ENCODE measurements around the gene AP3B1. TPM values are rescaled to one million over a fixed set of nuclear protein-coding genes. Genes with fewer than 3 reads are reported as not detected.

AP3B1 gene
- polyA plus RNA-seq, 1 of the 3 experiments (the other 2 are of a cell fraction), result 18.0 TPM

DNA sequence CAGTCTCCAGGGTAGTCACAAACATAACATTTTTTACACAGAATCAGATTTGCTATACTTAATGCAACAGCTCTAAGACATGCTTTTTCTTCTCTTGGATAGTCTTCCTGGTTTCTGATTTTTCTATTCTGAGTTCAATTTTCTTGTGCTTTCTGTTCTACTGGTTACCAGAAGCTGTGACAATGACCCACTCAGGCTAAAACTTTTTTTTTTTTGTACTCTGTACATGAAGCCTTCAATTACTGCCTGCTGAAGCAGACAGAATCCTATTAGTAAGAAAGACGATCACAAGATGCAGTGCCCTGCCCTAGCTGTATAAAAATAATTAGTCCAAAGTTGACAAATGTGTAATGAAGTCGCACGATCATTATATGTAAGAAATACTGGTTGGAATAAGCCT lies 287.3 kb downstream of the AP3B1 start:
- CTCF ChIA-PET, result interaction anchor here (0.7 to 1.5 kb wide), 8 partner anchors 8 to 447 kb away, joined by 3 to 6 read pairs (median 4); no protein-coding TSS in a partner anchor
- Histone ChIP-seq H3K4me1 (ENCODE audit: control insufficient read depth in 1 of 2, insufficient read depth in 2 of 2, low read depth in 1 of 2, low read length in 1 of 2) (peaks cover 0 to 5% of the 10 kb centered on the region in 2 experiments; a peak in 2 of 4 replicates), H3K4me3 (ENCODE audit: low read depth in 2 of 2, low read length in 1 of 2) (no peak overlapping the region), H3K36me3 (replicated peaks in 1 of 2; ENCODE audit: control insufficient read depth in 1 of 2, insufficient read depth in 2 of 2, low read length in 1 of 2) (peaks cover 0 to 15% of the 10 kb centered on the region in 2 experiments), H3K9me2 (no peaks in the 10 kb centered on the region), H4K20me1 (ENCODE audit: insufficient read depth) (no peaks in the 10 kb centered on the region), H3K9ac (no peak overlapping the region), H3K27ac (ENCODE audit: low read depth in 2 of 2, low read length in 1 of 2) (no peak overlapping the region), H2AFZ (ENCODE audit: low read depth) (no peak overlapping the region), H3K4me2 (no peak overlapping the region), H3K79me2 (ENCODE audit: insufficient read depth) (no peaks in the 10 kb centered on the region), H3K27me3 (ENCODE audit: insufficient read depth) (no peaks in the 10 kb centered on the region), H3K9me3 (no peaks in the 10 kb centered on the region), H3F3A (replicated peaks; ENCODE audit: insufficient read depth) (peaks cover 5% of the 10 kb centered on the region)
- 97% methylated on average over 3 of the region's 3 CpGs for WGBS (ENCODE audit: low lambda C conversion rate)
- POLR2A ChIA-PET, result interaction anchor here (0.6 kb wide), 1 partner anchor 80 kb away, joined by 4 read pairs; no protein-coding TSS in a partner anchor
- TF ChIP-seq FOXJ3 (CRISPR knock-in tag; IDR thresholded peaks at IDR 0.05) (no peak), SMC3 (IDR thresholded peaks at IDR 0.05; ENCODE audit: low read depth, low read length) (no peak), EP300 (IDR thresholded peaks at IDR 0.05; ENCODE audit: borderline replicate concordance in 1 of 2, low read depth in 1 of 2, low read length in 1 of 2) (no peak), EZH2phosphoT487 (IDR thresholded peaks at IDR 0.05; ENCODE audit: borderline replicate concordance, low read depth) (no peak), NRF1 (IDR thresholded peaks at IDR 0.05; ENCODE audit: low read depth, low read length) (no peak), JUND (IDR thresholded peaks at IDR 0.05) (no peak), CHD2 (IDR thresholded peaks at IDR 0.05; ENCODE audit: low read length, partially characterized antibody) (no peak), ELF1 (IDR thresholded peaks at IDR 0.05) (no peak), TAF1 (IDR thresholded peaks at IDR 0.05; ENCODE audit: borderline replicate concordance, low read depth, low read length) (no peak), NFIC (IDR thresholded peaks at IDR 0.05; ENCODE audit: borderline replicate concordance) (no peak)
- TF ChIP-seq, protein P1, sequence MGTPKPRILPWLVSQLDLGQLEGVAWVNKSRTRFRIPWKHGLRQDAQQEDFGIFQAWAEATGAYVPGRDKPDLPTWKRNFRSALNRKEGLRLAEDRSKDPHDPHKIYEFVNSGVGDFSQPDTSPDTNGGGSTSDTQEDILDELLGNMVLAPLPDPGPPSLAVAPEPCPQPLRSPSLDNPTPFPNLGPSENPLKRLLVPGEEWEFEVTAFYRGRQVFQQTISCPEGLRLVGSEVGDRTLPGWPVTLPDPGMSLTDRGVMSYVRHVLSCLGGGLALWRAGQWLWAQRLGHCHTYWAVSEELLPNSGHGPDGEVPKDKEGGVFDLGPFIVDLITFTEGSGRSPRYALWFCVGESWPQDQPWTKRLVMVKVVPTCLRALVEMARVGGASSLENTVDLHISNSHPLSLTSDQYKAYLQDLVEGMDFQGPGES (IDR thresholded peaks at IDR 0.05; ENCODE audit: low read depth, low read length), result no peak
- TF ChIP-seq, protein P2, sequence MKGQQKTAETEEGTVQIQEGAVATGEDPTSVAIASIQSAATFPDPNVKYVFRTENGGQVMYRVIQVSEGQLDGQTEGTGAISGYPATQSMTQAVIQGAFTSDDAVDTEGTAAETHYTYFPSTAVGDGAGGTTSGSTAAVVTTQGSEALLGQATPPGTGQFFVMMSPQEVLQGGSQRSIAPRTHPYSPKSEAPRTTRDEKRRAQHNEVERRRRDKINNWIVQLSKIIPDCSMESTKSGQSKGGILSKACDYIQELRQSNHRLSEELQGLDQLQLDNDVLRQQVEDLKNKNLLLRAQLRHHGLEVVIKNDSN (IDR thresholded peaks at IDR 0.05; ENCODE audit: borderline replicate concordance, low read depth), result no peak
- no peak for DNase-seq

DNA sequence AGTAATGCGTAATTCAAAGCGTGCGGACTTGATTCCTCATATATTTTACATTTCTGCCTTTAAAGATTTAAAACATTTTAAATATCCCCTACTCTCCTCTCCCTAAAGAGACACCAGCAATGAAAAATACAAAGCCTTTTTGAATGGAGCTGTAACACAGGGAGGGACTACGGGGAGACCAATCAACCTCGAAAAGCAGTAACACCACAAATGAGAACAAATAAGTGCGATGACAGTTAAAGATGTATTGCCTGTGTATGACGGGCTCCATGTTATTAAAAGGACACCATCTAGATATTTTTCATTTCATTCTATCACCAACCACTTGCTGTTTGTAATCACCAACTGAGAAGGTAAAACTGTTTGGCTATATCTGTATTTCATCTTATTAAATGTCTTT lies 288.0 kb downstream of the AP3B1 start:
- no peaks in the 10 kb centered on the region for H3K9me3 ChIP-seq
- no peak overlapping the region for H3K4me3 ChIP-seq (ENCODE audit: low read depth in 2 of 2, low read length in 1 of 2)
- no peaks in the 10 kb centered on the region for H4K20me1 ChIP-seq (ENCODE audit: insufficient read depth)
- H3K4me1 ChIP-seq (ENCODE audit: control insufficient read depth in 1 of 2, insufficient read depth in 2 of 2, low read depth in 1 of 2, low read length in 1 of 2), result peaks cover 0 to 5% of the 10 kb centered on the region in 2 experiments; a peak in 2 of 4 replicates
- H3K27me3 ChIP-seq (ENCODE audit: insufficient read depth), result no peaks in the 10 kb centered on the region
- no peaks in the 10 kb centered on the region for H3K9me2 ChIP-seq
- H2AFZ ChIP-seq (ENCODE audit: low read depth), result no peak overlapping the region
- no peak overlapping the region for H3K27ac ChIP-seq (ENCODE audit: low read depth in 2 of 2, low read length in 1 of 2)
- no peak overlapping the region for H3K9ac ChIP-seq
- WGBS (ENCODE audit: low lambda C conversion rate), result 97% methylated on average over 7 of the region's 7 CpGs
- H3K36me3 ChIP-seq (replicated peaks in 1 of 2; ENCODE audit: control insufficient read depth in 1 of 2, insufficient read depth in 2 of 2, low read length in 1 of 2), result peaks cover 4 to 15% of the 10 kb centered on the region in 2 experiments
- H3K79me2 ChIP-seq (ENCODE audit: insufficient read depth), result no peaks in the 10 kb centered on the region
- peaks cover 5% of the 10 kb centered on the region for H3F3A ChIP-seq (replicated peaks; ENCODE audit: insufficient read depth)
- H3K4me2 ChIP-seq, result no peak overlapping the region
- ChIA-PET CTCF (interaction anchor here (0.7 to 1.4 kb wide), 4 partner anchors 11 to 445 kb away, joined by 3 to 4 read pairs (median 3); no protein-coding TSS in a partner anchor), POLR2A (no interaction called here)
- DNase-seq, result no peak
- TF ChIP-seq TEAD4 (IDR thresholded peaks at IDR 0.05; ENCODE audit: borderline replicate concordance, insufficient read depth) (no peak), SIN3A (IDR thresholded peaks at IDR 0.05; ENCODE audit: borderline replicate concordance, low read depth, low read length) (no peak), MAX (IDR thresholded peaks at IDR 0.05; ENCODE audit: low read depth) (no peak), RFX5 (IDR thresholded peaks at IDR 0.05; ENCODE audit: low read length) (no peak), RAD21 (IDR thresholded peaks at IDR 0.05; ENCODE audit: low read length) (no peak), POLR2AphosphoS5 (IDR thresholded peaks at IDR 0.05; ENCODE audit: low read depth, low read length) (no peak)
- TF ChIP-seq, protein P2 (IDR thresholded peaks at IDR 0.05; ENCODE audit: borderline replicate concordance, low read depth), result no peak
- TF ChIP-seq, protein P3, sequence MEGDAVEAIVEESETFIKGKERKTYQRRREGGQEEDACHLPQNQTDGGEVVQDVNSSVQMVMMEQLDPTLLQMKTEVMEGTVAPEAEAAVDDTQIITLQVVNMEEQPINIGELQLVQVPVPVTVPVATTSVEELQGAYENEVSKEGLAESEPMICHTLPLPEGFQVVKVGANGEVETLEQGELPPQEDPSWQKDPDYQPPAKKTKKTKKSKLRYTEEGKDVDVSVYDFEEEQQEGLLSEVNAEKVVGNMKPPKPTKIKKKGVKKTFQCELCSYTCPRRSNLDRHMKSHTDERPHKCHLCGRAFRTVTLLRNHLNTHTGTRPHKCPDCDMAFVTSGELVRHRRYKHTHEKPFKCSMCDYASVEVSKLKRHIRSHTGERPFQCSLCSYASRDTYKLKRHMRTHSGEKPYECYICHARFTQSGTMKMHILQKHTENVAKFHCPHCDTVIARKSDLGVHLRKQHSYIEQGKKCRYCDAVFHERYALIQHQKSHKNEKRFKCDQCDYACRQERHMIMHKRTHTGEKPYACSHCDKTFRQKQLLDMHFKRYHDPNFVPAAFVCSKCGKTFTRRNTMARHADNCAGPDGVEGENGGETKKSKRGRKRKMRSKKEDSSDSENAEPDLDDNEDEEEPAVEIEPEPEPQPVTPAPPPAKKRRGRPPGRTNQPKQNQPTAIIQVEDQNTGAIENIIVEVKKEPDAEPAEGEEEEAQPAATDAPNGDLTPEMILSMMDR (IDR thresholded peaks at IDR 0.05), result no peak
